Measurements from ENCODE around the gene MTMR10. TPM values are rescaled to one million over a fixed set of nuclear protein-coding genes. Genes with fewer than 3 reads are reported as not detected.

Gene MTMR10
- total RNA-seq, 6 donors from 2014 or later = 28.6 to 48.7 (median 36.8) TPM

- DNase-seq (peak in 1 of 2 donors; percentile 67), ATAC-seq (ENCODE audit: low FRiP score in 2 of 2) (peak in 1 of 2 donors; percentile 8)
- Histone ChIP-seq H3K4me1 (peaks cover 0 to 12% (median 3%) of the 10 kb centered on the region in 4 donors), H3K9me3 (no peaks in the 10 kb centered on the region), H3K27ac (no peak overlapping the region), H3K36me3 (no peaks in the 10 kb centered on the region), H3K4me3 (no peak overlapping the region), H3K27me3 (no peaks in the 10 kb centered on the region)
- 88 to 100% methylated on average over 1 to 9 of the region's 9 CpGs for WGBS, 2 donors
- no peak for TF ChIP-seq EP300 (IDR thresholded peaks at IDR 0.05)
Observed at GRCh38 chr15:31036783-31037182, 45.4 kb upstream of the MTMR10 start.

GRCh38 chr15:31035610-31036009 lies 44.2 kb upstream of the MTMR10 start:
- ATAC-seq (ENCODE audit: low FRiP score in 2 of 2) (no peak), DNase-seq (no peak)
- H3K9me3 ChIP-seq = no peaks in the 10 kb centered on the region
- TF ChIP-seq CTCF (IDR thresholded peaks at IDR 0.05) = no peak
- no peak for TF ChIP-seq POLR2AphosphoS5 (IDR thresholded peaks at IDR 0.05)
- TF ChIP-seq POLR2A (IDR thresholded peaks at IDR 0.05) = no peak
- no peak for TF ChIP-seq EP300 (IDR thresholded peaks at IDR 0.05)
- H3K27ac ChIP-seq = no peak overlapping the region
- H3K4me1 ChIP-seq = peaks cover 0 to 12% (median 3%) of the 10 kb centered on the region in 4 donors
- H3K27me3 ChIP-seq = no peaks in the 10 kb centered on the region
- H3K36me3 ChIP-seq = no peaks in the 10 kb centered on the region
- 92 to 95% methylated on average over 7 of the region's 7 CpGs for WGBS, 2 donors
- H3K4me3 ChIP-seq = no peak overlapping the region

GRCh38 chr15:31034152-31034551 lies 42.7 kb upstream of the MTMR10 start:
- no peak for TF ChIP-seq POLR2AphosphoS5 (IDR thresholded peaks at IDR 0.05)
- TF ChIP-seq EP300 (IDR thresholded peaks at IDR 0.05) = no peak
- TF ChIP-seq CTCF (IDR thresholded peaks at IDR 0.05) = no peak
- TF ChIP-seq POLR2A (IDR thresholded peaks at IDR 0.05) = no peak
- Histone ChIP-seq H3K4me1 (peaks cover 0 to 12% (median 3%) of the 10 kb centered on the region in 4 donors), H3K9me3 (no peaks in the 10 kb centered on the region), H3K4me3 (no peak overlapping the region), H3K27ac (no peak overlapping the region), H3K27me3 (no peaks in the 10 kb centered on the region), H3K36me3 (no peaks in the 10 kb centered on the region)
- WGBS, 2 donors = 47 to 61% methylated on average over 4 of the region's 4 CpGs
- DNase-seq = no peak
- no peak for ATAC-seq (ENCODE audit: low FRiP score in 2 of 2)

- TF ChIP-seq POLR2A (IDR thresholded peaks at IDR 0.05) (no peak), EP300 (IDR thresholded peaks at IDR 0.05) (no peak), POLR2AphosphoS5 (IDR thresholded peaks at IDR 0.05) (no peak), CTCF (IDR thresholded peaks at IDR 0.05) (no peak)
- Histone ChIP-seq H3K27me3 (no peaks in the 10 kb centered on the region), H3K4me1 (peaks cover 0 to 12% (median 3%) of the 10 kb centered on the region in 4 donors), H3K27ac (peak overlapping the region in 2 of 4 donors; percentile 22 to 46), H3K4me3 (no peak overlapping the region), H3K9me3 (no peaks in the 10 kb centered on the region), H3K36me3 (no peaks in the 10 kb centered on the region)
- 21 to 32% methylated on average over 5 of the region's 5 CpGs for WGBS, 2 donors
- ATAC-seq (ENCODE audit: low FRiP score in 2 of 2) (no peak), DNase-seq (no peak)
Observed at GRCh38 chr15:31032961-31033371, 41.5 kb upstream of the MTMR10 start.

GRCh38 chr15:31031471-31032067 lies 40.1 kb upstream of the MTMR10 start:
- H3K4me1 ChIP-seq = peaks cover 0 to 12% (median 3%) of the 10 kb centered on the region in 4 donors

More at GRCh38 chr15:31031471-31032067, 40.1 kb upstream of the MTMR10 start:
- 89 to 94% methylated on average over 3 of the region's 3 CpGs for WGBS, 2 donors
- no peaks in the 10 kb centered on the region for H3K27me3 ChIP-seq
- no peak overlapping the region for H3K27ac ChIP-seq
- no peak for ATAC-seq (ENCODE audit: low FRiP score in 2 of 2)
- H3K4me3 ChIP-seq = no peak overlapping the region
- TF ChIP-seq EP300 (IDR thresholded peaks at IDR 0.05) (no peak), CTCF (IDR thresholded peaks at IDR 0.05) (no peak), POLR2AphosphoS5 (IDR thresholded peaks at IDR 0.05) (no peak), POLR2A (IDR thresholded peaks at IDR 0.05) (no peak)
- H3K9me3 ChIP-seq = no peaks in the 10 kb centered on the region
- H3K36me3 ChIP-seq = no peaks in the 10 kb centered on the region
- DNase-seq = no peak
